ENCODE measurements around the gene DNAJC17. TPM values are rescaled to one million over a fixed set of nuclear protein-coding genes. Genes with fewer than 3 reads are reported as not detected.
A peak's percentile ranks its signal among the peaks of the same experiment; 100 is the strongest.

DNAJC17 gene
- total and polyA plus RNA-seq, 2 of the 13 experiments (the other 11 are each of a cell fraction or from before 2014, with no cell fraction given), result 22.2 to 26.5 TPM

- TF ChIP-seq ZBTB49 (CRISPR knock-in tag; IDR thresholded peaks at IDR 0.05; ENCODE audit: borderline replicate concordance), result no peak
- no peak for TF ChIP-seq SCMH1 (CRISPR knock-in tag; IDR thresholded peaks at IDR 0.05; ENCODE audit: borderline replicate concordance)
- peak; percentile 34; the same call in 1 of the 2 replicates for TF ChIP-seq ZNF101 (CRISPR knock-in tag; IDR thresholded peaks at IDR 0.05; ENCODE audit: borderline replicate concordance, low read depth)
- TF ChIP-seq GMEB1 (CRISPR knock-in tag; IDR thresholded peaks at IDR 0.05; ENCODE audit: borderline replicate concordance), result 0 out of 2 replicates have a peak, but pooled peaks have one; percentile 39
- TF ChIP-seq AHR (CRISPR knock-in tag; IDR thresholded peaks at IDR 0.05), result no peak
- peak; percentile 33; the same call in 1 of the 2 replicates for TF ChIP-seq KDM5B (CRISPR knock-in tag; IDR thresholded peaks at IDR 0.05; ENCODE audit: borderline replicate concordance)
- TF ChIP-seq ZNF780A (CRISPR knock-in tag; IDR thresholded peaks at IDR 0.05), result 0 out of 2 replicates have a peak, but pooled peaks have one; percentile 6
- no peak for TF ChIP-seq ARNTL (CRISPR knock-in tag; IDR thresholded peaks at IDR 0.05)
- TF ChIP-seq ZNF784 (CRISPR knock-in tag; IDR thresholded peaks at IDR 0.05; ENCODE audit: borderline replicate concordance), result peak; percentile 18; the same call in 1 of the 2 replicates
- TF ChIP-seq RAD21 (CRISPR knock-in tag; IDR thresholded peaks at IDR 0.05), result no peak
- TF ChIP-seq ZNF75D (CRISPR knock-in tag; IDR thresholded peaks at IDR 0.05; ENCODE audit: borderline replicate concordance), result no peak
- no peak; the same call in 1 of the 2 replicates for TF ChIP-seq SATB2 (CRISPR knock-in tag; IDR thresholded peaks at IDR 0.05)
- TF ChIP-seq NFIC (IDR thresholded peaks at IDR 0.05; ENCODE audit: low read length), result peak; percentile 76
- peak; percentile 70; the same call in 1 of the 2 replicates for TF ChIP-seq TFAP4 (IDR thresholded peaks at IDR 0.05; ENCODE audit: borderline replicate concordance, low read depth)
- TF ChIP-seq BCL3 (CRISPR knock-in tag; IDR thresholded peaks at IDR 0.05), result peak; percentile 85; the same call in 1 of the 2 replicates
- TF ChIP-seq CHD4 (IDR thresholded peaks at IDR 0.05; ENCODE audit: borderline replicate concordance, low read length), result 0 out of 2 replicates have a peak, but pooled peaks have one; percentile 59
- no peak for TF ChIP-seq ZNF614 (CRISPR knock-in tag; IDR thresholded peaks at IDR 0.05; ENCODE audit: borderline replicate concordance)
- TF ChIP-seq FOXM1 (CRISPR knock-in tag; IDR thresholded peaks at IDR 0.05), result 0 out of 2 replicates have a peak, but pooled peaks have one; percentile 32
- TF ChIP-seq ZNF180 (CRISPR knock-in tag; IDR thresholded peaks at IDR 0.05; ENCODE audit: borderline replicate concordance, low read depth), result no peak
These were observed 44.1 kb downstream of the DNAJC17 start (continued) for GRCh38 chr15:40762919-40763800.

Data from HepG2 (cell line).